ENCODE data around the gene MINAR1. TPM values are rescaled to one million over a fixed set of nuclear protein-coding genes. Genes with fewer than 3 reads are reported as not detected.

The MINAR1 gene
- total and polyA plus RNA-seq, 11 donors: 0.04 to 0.29 (median 0.12) TPM; not detected in 2

- no peaks in the 10 kb centered on the region for H3K4me1 ChIP-seq
- no peak overlapping the region for H3K27ac ChIP-seq
- H3K36me3 ChIP-seq: no peaks in the 10 kb centered on the region
- intact Hi-C loops (cut with DNase I): no loop called here
- 74 to 84% (median 81%) methylated on average over 16 to 18 of the region's 18 CpGs for WGBS, 4 donors
- H3K27me3 ChIP-seq: peaks cover 0 to 6% (median 0%) of the 10 kb centered on the region in 9 donors
- H3K9me3 ChIP-seq: no peaks in the 10 kb centered on the region
- DNase-seq (no peak), ATAC-seq (no peak)
- TF ChIP-seq POLR2A (IDR thresholded peaks at IDR 0.05) (no peak), CTCF (IDR thresholded peaks at IDR 0.05) (no peak)
- H3K4me3 ChIP-seq: no peak overlapping the region
Observed at GRCh38 chr15:79463043-79463780, 31.1 kb downstream of the MINAR1 start.

- Histone ChIP-seq H3K27ac (no peak overlapping the region), H3K9me3 (no peaks in the 10 kb centered on the region), H3K4me3 (no peak overlapping the region), H3K4me1 (no peaks in the 10 kb centered on the region), H3K27me3 (peaks cover 0 to 6% (median 0%) of the 10 kb centered on the region in 9 donors), H3K36me3 (no peaks in the 10 kb centered on the region)
- DNase-seq: no peak
- no peak for TF ChIP-seq POLR2A (IDR thresholded peaks at IDR 0.05)
- TF ChIP-seq CTCF (IDR thresholded peaks at IDR 0.05): no peak
- 83 to 87% (median 85%) methylated on average over 4 of the region's 4 CpGs for WGBS, 4 donors
- no peak for ATAC-seq
- intact Hi-C loops (cut with DNase I): no loop called here
Observed at GRCh38 chr15:79463781-79464270, 31.7 kb downstream of the MINAR1 start.

- WGBS, 4 donors: 86 to 90% (median 89%) methylated on average over 3 of the region's 3 CpGs
- no peak overlapping the region for H3K27ac ChIP-seq
- ATAC-seq (no peak), DNase-seq (no peak)
- H3K9me3 ChIP-seq: no peaks in the 10 kb centered on the region
- intact Hi-C loops (cut with DNase I): no loop called here
- peaks cover 0 to 9% (median 0%) of the 10 kb centered on the region in 9 donors for H3K27me3 ChIP-seq
- no peak for TF ChIP-seq POLR2A (IDR thresholded peaks at IDR 0.05)
- no peak for TF ChIP-seq CTCF (IDR thresholded peaks at IDR 0.05)
- no peaks in the 10 kb centered on the region for H3K4me1 ChIP-seq
- no peaks in the 10 kb centered on the region for H3K36me3 ChIP-seq
- H3K4me3 ChIP-seq: no peak overlapping the region
Observed at GRCh38 chr15:79466488-79466887, 34.4 kb downstream of the MINAR1 start.

GRCh38 chr15:79467865-79468586 lies 35.9 kb downstream of the MINAR1 start:
- H3K4me1 ChIP-seq: no peaks in the 10 kb centered on the region
- no peak overlapping the region for H3K4me3 ChIP-seq
- DNase-seq (no peak), ATAC-seq (no peak)
- no peak for TF ChIP-seq POLR2A (IDR thresholded peaks at IDR 0.05)
- no peak for TF ChIP-seq CTCF (IDR thresholded peaks at IDR 0.05)
- no peak overlapping the region for H3K27ac ChIP-seq
- H3K36me3 ChIP-seq: no peaks in the 10 kb centered on the region
- H3K9me3 ChIP-seq: no peaks in the 10 kb centered on the region
- whole genome bisulfite sequencing, 4 donors: 68 to 74% (median 70%) methylated on average over 17 of the region's 17 CpGs
- intact Hi-C loops (cut with DNase I): no loop called here
- H3K27me3 ChIP-seq: peaks cover 0 to 9% (median 0%) of the 10 kb centered on the region in 9 donors
